Measurements from ENCODE around the gene HOOK2. TPM values are rescaled to one million over a fixed set of nuclear protein-coding genes. Genes with fewer than 3 reads are reported as not detected.

The HOOK2 gene
- total and polyA plus RNA-seq, 2 of the 13 experiments (the other 11 are each of a cell fraction or from before 2014, with no cell fraction given), result 9.2 to 12.9 TPM

DNA sequence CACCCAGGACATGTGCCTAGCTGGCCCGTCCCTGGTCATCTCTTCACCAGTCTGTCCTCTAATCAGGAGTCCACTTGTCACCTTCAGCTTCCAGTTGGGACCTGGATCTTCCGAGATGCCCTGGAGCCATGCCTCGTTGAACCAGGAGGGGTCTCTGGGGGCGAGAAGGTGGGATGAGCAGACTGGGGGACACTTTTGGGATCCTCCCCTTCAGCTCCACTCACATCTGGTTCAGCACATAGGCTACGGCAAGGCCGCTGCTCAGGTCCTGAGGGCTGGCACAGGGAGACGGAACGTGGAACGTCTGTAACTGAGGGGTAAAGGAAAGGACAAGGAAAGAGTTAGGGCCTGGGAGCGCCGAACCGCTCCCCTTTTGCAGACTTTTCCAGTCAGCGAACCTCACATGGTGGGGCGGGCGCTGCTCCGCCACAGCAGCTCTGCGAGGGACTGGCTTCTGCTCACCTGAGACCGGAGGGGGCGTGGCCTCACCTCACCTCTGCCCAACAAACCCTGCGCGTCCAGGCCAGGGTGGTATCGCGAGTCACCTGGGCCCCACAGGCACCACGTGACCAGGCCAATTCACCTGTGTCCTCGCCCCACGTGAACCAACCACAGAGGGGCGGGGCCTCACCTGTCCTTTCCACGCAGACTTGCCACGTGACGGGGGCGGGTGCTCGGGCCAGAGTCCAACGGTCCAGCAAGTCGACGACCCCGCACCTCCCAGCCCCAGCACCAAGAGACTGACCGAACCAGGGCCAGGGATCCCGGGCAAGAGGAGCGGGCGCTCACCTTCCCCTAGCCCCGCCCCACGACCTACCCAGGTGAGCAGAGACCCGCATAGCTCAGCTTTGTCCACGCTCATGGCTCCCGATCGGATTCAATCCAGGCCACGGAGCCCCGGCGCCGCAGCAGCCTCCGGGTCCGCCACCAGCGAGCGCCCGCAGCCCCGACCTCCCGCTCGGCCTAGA is at the start of gene HOOK2 (continued):
- no peak for TF ChIP-seq STAT6 (CRISPR knock-in tag; IDR thresholded peaks at IDR 0.05; ENCODE audit: borderline replicate concordance)
- no peak for TF ChIP-seq ZFAT (CRISPR knock-in tag; conservative IDR thresholded peaks at IDR 0.05)
- no peak for TF ChIP-seq ZNF207 (IDR thresholded peaks at IDR 0.05; ENCODE audit: borderline replicate concordance)
- no peak for TF ChIP-seq SMAD9 (CRISPR knock-in tag; IDR thresholded peaks at IDR 0.05)
- 0 out of 2 replicates have a peak, but pooled peaks have one; percentile 21 for TF ChIP-seq ZNF547 (CRISPR knock-in tag; IDR thresholded peaks at IDR 0.05)
- TF ChIP-seq, protein P1, sequence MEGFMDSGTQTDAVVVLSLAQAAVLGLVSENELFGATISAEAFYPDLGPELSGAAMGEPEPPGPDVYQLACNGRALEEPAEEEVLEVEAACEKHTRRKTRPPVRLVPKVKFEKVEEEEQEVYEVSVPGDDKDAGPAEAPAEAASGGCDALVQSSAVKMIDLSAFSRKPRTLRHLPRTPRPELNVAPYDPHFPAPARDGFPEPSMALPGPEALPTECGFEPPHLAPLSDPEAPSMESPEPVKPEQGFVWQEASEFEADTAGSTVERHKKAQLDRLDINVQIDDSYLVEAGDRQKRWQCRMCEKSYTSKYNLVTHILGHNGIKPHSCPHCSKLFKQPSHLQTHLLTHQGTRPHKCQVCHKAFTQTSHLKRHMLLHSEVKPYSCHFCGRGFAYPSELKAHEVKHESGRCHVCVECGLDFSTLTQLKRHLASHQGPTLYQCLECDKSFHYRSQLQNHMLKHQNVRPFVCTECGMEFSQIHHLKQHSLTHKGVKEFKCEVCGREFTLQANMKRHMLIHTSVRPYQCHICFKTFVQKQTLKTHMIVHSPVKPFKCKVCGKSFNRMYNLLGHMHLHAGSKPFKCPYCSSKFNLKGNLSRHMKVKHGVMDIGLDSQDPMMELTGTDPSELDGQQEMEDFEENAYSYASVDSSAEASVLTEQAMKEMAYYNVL (CRISPR knock-in tag; IDR thresholded peaks at IDR 0.05; ENCODE audit: borderline replicate concordance), result no peak
- TF ChIP-seq SRSF9 (IDR thresholded peaks at IDR 0.05; ENCODE audit: borderline replicate concordance, insufficient read depth, low read depth, low read length, poor library complexity, severe bottlenecking), result no peak
- no peak for TF ChIP-seq ATF7 (IDR thresholded peaks at IDR 0.05)
- TF ChIP-seq ATF7 (CRISPR knock-in tag; IDR thresholded peaks at IDR 0.05), result 0 out of 2 replicates have a peak, but pooled peaks have one; percentile 18
- TF ChIP-seq MED1 (CRISPR knock-in tag; IDR thresholded peaks at IDR 0.05), result peak; percentile 27
- TF ChIP-seq REPIN1 (CRISPR knock-in tag; IDR thresholded peaks at IDR 0.05; ENCODE audit: borderline replicate concordance, low read depth), result no peak; the same call in 1 of the 2 replicates
- no peak for TF ChIP-seq ZNF569 (CRISPR knock-in tag; IDR thresholded peaks at IDR 0.05; ENCODE audit: borderline replicate concordance)
- no peak for TF ChIP-seq KDM4B (CRISPR knock-in tag; IDR thresholded peaks at IDR 0.05)
- TF ChIP-seq FOXK2 (IDR thresholded peaks at IDR 0.05), result no peak
- peak; percentile 31; the same call in 1 of the 2 replicates for TF ChIP-seq HES4 (CRISPR knock-in tag; IDR thresholded peaks at IDR 0.05; ENCODE audit: borderline replicate concordance)
- no peak for TF ChIP-seq ZNF17 (CRISPR knock-in tag; IDR thresholded peaks at IDR 0.05)
- TF ChIP-seq ZNF543 (CRISPR knock-in tag; IDR thresholded peaks at IDR 0.05), result 0 out of 2 replicates have a peak, but pooled peaks have one; percentile 30
- 0 out of 2 replicates have a peak, but pooled peaks have one; percentile 43 for TF ChIP-seq MTF2 (CRISPR knock-in tag; IDR thresholded peaks at IDR 0.05; ENCODE audit: borderline replicate concordance)
- TF ChIP-seq HNRNPUL1 (IDR thresholded peaks at IDR 0.05; ENCODE audit: low read depth, low read length), result no peak
- TF ChIP-seq CENPX (CRISPR knock-in tag; IDR thresholded peaks at IDR 0.05), result no peak
- no peak for TF ChIP-seq ERF (CRISPR knock-in tag; IDR thresholded peaks at IDR 0.05)
- TF ChIP-seq, protein P2, sequence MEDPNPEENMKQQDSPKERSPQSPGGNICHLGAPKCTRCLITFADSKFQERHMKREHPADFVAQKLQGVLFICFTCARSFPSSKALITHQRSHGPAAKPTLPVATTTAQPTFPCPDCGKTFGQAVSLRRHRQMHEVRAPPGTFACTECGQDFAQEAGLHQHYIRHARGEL (CRISPR knock-in tag; IDR thresholded peaks at IDR 0.05), result 0 out of 2 replicates have a peak, but pooled peaks have one; percentile 56
- TF ChIP-seq ZNF850 (CRISPR knock-in tag; conservative IDR thresholded peaks at IDR 0.05), result no peak
- 0 out of 2 replicates have a peak, but pooled peaks have one; percentile 41 for TF ChIP-seq ESRRA (CRISPR knock-in tag; IDR thresholded peaks at IDR 0.05; ENCODE audit: low read depth)
- TF ChIP-seq ZNF709 (CRISPR knock-in tag; IDR thresholded peaks at IDR 0.05), result 0 out of 2 replicates have a peak, but pooled peaks have one; percentile 60
- TF ChIP-seq POLR2AphosphoS2 (IDR thresholded peaks at IDR 0.05; ENCODE audit: low read depth, low read length), result no peak

Data from HepG2 (cell line).